Measurements from ENCODE around the gene MAP3K5.
"Not testable (repeated sequence)": the region's sequence is repeated elsewhere in the genome, so short reads cannot be mapped to it uniquely, and the experiment has no call there.

The MAP3K5 gene

DNA sequence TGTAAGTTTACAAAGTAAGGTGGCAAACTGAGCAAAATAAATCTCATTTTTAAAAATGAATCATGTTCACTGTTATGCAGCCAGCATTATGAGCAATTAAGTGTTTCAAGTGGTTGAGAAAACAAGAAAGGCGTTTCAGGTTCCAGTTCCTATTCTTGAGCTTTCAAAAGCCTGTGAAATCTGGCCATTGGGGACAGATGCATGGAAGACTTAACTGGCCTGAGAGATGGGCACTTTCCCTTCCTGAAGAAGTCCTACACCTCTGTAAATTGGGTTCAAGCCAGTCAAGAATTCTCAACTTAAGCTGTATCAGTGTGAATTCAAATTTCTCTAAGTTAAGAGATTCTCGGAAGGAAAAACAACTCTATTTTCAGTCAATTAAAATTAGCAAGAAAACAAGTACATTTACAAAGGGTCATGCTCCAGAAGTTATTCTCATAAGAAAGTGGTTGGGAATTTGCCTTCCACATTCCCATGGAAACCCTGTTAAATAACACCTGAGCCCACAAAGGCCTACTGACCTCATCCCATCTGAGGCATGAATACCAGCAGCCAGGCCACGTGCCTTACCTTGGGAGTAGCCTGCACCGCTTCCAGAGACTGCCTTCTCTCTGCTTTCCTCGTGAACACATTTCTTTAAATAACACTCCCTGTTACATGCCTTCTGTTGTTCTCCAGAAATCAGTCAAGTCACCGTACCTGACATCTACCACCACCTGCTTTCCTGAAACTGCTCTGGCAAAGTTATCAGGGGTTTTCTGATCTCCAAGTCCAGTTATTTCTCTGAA is 19.4 kb downstream of the MAP3K5 start:
- no peak overlapping the region for H3K4me3 ChIP-seq (ENCODE audit: low read depth, low read length)

DNA sequence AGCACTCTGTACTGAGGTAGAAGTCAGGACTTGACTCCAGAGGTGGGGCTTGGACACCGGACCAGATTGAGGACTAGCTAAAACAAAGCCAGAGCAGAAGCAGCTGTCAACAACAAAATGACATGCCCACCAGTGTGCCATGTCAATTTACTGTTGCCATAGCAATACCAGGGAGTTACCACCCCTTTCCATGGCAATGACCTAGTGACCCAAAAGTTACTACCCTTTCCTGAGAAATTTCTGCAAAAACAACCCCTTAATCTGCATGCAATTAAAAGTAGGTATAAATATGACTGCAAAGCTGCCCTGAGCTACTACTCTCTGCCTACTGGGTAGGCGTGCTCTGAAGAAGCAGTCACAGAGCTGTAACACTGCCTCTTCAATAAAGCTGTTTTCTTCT is 21.0 kb downstream of the MAP3K5 start:
- H3K4me3 ChIP-seq (ENCODE audit: low read depth, low read length): no peak overlapping the region

DNA sequence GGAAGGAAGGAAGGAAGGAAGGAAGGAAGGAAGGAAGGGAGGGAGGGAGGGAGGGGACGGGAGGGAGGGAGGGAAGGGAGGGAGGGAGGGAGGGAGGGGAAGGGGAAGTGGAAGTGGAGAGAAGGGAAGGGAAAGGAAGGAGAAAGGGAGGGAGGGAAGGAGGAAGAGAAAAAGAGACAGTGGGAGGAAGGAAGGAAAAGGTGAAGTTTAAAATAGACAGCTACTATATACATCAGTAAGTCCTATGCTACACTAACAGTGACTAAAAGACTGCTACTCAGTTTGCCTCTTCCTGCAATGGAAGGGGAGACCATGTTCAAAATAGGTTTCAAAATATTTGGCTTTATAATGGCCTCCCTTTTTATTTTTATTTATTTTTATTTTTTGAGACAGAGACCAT is 22.5 kb downstream of the MAP3K5 start:
- H3K4me3 ChIP-seq (ENCODE audit: low read depth, low read length): no peak overlapping the region

DNA sequence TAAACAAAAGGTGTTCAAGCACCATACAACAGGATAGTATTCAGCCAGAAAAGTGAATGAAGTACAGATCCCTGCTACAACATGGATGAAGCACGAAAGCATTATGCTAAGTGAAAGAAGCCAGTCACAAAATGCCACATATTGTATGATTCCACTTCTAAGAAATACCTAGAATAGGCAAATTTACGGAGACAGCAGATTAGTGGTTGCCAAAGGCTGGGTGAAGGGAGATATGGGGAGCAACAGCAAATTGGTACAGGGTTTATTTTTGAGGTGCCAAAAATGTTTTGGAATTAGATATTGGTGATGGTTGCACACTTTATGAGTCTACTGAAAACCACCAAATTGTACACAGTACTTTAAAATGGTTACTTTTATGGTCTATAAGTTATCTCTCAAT is 23.2 kb downstream of the MAP3K5 start:
- H3K4me3 ChIP-seq (ENCODE audit: low read depth, low read length): no peak overlapping the region

DNA sequence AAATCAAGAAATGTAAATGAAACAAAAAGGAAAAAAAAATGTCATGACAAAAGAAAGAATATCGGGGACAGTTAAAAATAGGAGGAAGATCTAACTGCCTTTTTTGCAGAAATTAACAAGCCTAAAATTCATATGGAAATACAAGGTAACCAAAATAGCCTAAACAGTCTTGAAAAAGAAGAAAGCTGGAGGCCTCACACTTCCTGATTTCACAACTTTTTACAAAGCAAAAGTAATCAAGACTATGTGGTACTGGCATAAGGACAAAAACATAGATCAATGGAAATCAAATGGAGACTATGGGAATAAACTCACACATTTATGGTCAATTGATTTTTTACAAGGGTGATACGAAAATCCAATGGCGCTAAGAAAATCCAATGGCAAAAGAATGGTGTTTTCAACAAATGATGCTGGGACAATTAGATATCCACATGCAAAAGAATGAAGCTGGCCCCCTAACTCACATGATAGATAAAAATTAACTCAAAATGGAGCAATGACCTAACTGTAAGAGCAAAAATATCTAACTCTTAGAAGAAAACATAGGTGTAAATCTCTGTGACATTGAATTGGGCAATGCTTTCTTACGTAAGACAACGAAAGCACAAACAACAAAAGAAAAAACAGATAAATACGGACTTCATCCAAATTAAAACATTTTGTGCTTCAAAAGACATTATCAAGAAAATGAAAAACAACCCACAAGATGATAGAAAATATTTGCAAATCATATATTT is 24.5 kb downstream of the MAP3K5 start:
- no peak overlapping the region for H3K4me3 ChIP-seq (ENCODE audit: low read depth, low read length)

DNA sequence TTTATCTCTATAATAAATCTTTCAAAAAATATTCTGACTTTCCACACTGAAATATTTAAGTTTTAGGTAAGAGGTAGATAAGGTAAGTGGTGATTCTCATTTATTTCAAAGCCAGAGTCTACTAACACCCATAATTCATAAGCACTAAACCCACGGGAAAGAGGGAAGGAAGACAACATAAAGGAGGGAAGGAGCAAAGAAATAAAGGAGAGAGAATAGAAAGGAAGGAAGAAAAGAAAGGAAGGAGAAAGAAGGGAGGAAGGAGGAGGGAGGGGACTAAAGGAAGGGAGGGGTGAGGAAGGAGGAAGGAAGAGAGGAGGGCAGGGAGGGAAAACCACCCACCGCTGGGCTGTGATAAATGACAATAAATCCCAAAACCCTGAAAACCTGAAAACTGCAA is 25.2 kb downstream of the MAP3K5 start:
- H3K4me3 ChIP-seq (ENCODE audit: low read depth, low read length): no peak overlapping the region

DNA sequence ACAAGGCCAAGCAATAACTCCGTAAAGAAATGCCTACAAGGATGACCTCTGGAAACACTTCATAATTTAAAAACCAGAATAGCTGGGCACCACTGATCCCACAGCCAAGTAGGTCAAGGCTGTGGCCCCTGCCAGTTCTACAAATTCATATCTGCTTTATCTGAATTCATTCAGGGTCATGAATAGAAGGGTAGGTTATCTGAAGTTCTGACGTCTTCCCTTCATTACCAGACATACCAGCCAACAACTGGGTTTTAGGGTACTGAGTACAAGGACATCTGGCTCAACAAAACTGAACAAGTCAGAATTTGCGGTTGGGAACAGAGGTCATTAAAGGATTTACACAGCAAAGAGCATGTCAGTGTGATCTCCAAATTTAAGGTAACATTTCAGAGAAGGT is 26.0 kb downstream of the MAP3K5 start:
- no peak overlapping the region for H3K4me3 ChIP-seq (ENCODE audit: low read depth, low read length)

DNA sequence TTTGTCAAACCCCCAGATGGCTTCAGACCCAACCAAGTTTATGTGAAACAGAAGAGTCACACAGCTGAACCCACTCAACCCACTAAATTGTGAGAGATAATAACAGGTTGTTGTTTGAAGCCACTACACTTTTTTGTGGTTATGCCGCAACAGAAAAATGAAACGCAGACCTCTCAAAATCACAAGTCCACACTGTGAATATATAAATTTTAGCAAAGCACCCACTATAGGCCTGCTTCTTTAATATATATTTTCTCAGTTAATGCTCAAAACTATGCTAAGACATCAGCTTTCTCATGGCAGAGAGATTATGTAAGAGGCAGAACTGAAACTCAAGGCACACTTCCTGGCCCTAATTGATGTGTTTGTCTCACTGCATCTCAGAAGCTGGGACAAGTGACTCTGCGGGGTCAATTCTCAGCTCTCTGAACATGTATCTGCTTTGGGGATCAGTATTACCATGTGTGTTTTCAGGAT is 27.7 kb downstream of the MAP3K5 start:
- H3K4me3 ChIP-seq (ENCODE audit: low read depth, low read length): no peak overlapping the region

DNA sequence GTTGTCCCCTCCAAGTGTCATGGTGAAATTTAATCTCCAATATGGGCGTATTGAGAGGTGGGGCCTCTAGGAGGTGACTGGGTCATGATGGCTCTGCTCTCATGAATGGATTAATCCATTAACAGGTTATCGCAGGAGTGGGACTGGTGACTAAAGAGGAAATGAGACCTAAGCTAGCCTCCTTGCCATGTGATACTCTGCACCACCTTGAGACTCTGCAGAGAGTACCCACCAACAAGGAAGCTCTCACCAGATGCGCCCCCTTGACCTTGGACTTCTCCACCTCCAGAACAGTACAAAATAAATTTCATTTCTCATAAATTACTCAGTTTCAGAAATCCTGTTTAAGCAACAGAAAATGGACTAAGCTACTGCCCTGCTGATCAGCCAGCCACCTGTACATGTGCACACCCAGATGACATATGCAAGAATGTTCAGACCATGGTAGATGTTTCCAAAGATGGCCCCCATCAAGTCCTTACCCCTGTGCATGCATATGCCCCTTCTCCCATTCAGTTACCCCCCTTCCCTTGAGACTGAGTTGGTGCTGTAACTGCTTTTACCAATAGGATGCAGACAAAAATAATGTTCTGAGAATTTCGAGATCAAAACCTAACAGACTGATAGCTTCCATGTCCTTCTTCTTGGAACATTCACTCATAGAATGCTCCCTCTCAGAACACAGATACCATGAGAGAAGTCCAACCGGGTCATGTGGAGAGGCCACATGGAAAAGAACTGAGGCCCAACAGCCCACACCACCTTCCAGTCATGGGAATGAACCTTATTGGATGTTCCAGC is 28.4 kb downstream of the MAP3K5 start:
- no peak overlapping the region for H3K4me3 ChIP-seq (ENCODE audit: low read depth, low read length)

DNA sequence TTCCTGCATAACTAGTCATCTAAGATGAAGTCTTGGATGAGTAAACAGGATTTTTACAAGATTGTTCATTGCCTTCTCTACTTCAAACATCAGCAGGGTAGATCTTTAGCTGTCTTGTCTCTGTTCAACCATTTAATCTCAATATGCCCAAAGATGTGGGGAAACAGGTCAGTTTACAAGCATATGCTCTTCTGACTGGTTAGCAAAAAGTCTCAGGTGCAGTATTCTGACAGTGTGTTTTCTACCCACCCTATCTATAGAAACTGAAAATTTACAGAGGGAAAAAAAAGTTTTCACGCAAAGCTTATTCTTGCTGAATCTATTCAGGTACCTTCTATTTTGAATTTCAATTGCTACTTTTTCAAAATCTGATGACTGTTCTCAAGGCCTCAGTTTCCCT is 29.0 kb downstream of the MAP3K5 start:
- no peak overlapping the region for H3K4me3 ChIP-seq (ENCODE audit: low read depth, low read length)

DNA sequence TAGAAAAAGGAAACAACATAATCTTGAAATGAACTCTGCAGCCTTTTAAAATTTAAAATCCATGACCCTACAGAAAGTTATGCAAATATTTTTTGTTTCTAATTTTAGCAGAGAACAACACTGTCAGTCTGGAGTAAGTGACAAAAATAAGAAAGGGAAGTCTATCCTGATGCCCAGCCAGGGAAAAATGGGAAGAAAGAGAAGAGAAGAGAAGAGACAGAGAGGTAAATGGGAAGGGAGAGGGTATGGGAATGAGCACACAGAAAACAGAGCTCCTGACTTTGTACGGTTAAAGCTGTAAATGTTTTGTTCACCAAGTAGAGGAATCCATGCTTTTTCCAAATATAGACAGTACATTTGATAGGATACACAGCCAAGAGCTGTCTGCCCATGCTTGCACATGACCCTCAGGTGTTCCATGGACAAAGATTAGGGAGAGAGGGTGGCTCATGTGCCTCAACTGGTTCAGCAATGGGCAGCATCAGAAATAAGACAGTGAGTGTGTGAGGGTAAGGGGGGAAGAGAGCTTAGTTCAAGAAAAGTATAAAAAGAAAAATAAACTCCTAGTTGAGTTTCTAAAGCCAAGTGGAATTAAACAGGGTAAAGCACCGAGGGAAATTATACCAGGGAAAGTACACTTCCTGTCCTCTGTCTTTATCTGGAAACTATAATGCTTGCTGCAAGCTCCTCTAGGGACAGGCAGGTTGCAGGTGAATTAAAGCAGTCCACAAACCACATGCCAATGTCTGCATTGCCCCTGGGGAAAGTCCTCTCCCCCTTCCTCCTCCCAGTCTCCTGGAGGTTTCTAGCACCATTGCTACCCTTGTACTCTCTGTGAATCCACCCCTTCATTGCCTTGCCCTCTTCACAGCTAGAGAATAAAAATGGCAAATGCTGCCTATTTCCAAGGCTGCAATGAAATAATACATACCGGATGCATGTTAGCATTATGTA is 30.0 kb downstream of the MAP3K5 start:
- no peak overlapping the region for H3K4me3 ChIP-seq (ENCODE audit: low read depth, low read length)

DNA sequence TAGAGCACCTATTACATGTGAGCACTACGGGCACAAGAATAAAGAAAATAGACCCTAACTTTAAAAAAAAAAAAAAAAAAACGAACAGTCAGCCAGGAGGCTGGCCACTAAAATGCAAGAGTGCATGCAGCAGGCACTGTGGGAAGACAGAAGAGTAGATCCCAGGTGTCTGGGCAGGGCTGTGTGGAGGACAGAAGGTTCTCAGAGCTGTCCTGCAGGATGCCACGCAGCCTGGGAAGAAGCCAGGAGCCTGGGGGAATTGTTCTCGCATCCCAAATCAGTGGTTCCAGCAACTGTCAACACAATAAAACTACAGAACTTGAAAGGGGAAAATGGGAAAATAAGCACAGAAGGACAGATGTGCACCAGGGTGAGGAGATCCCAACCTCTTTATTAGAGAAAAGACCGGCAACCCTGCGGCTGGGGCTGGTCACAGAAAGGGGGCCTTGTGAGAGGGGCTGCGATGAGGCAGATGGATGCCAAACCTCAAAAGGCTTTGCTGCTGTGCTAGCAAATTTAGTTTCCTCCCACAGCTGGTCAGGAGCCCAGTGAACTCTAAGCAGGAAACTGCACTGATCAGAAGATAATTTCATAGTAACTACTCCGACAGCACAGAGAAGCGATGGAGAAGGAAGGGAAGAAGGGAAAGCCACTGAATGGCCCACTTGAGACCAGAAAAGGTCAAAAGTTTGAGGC is 30.9 kb downstream of the MAP3K5 start:
- H3K4me3 ChIP-seq (ENCODE audit: low read depth, low read length): no peak overlapping the region

DNA sequence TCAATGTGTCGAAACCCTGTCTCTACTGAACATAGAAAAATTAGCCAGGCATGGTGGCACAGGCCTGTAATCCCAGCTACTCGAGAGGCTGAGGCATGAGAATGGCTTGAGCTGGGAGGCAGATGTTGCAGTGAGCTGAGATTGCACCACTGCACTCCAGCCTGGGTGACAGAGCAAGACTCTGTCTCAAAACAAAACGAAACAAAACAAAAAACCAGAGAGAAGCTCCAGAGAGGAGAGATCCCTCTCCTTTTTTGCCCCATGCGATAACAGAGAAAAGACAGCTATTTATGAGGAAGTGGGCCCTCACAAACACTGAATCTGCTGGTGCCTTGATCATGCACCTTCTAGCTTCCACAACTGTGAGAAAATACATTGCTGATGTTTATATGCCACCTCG is 31.5 kb downstream of the MAP3K5 start:
- not testable (repeated sequence) for H3K4me3 ChIP-seq (ENCODE audit: low read depth, low read length)

DNA sequence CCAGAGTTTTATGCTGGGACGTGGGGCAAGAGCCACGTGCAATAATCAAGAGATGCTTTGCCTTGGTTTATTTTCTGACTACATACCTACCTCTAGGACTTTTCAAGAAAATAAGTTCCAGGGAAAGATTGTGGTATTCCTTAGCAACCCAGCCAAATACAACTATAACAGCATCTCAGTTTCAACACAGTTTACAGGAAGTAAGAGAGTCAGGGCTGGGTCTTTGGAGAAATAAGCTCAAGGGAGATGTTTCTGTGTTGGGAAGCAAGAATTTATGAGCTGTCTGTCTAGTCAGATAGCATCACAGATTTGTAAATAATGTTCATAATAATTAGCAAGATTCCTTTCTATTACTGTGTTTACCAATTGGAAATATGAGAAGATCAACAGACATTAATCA is 35.1 kb downstream of the MAP3K5 start:
- H3K4me3 ChIP-seq (ENCODE audit: low read depth, low read length): no peak overlapping the region

DNA sequence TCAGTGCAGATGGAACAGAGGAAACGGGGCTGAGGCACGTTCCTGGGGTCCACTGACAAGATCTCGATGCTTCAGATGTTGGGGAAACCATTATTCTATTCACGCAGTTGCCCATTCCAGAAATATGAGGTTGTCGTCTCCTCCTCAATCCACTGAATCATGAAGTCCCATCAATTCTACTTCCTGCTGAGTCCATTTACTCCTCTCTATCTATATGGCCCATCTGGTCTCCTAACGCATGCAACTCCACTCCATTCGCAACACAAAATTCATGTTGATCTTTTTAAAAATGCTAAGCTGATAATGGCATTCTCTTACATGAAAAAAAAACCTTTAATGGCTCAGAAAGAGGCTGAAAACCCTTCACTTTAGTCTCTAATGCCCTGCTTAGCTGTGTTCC is 37.5 kb downstream of the MAP3K5 start:
- no peak overlapping the region for H3K4me3 ChIP-seq (ENCODE audit: low read depth, low read length)

DNA sequence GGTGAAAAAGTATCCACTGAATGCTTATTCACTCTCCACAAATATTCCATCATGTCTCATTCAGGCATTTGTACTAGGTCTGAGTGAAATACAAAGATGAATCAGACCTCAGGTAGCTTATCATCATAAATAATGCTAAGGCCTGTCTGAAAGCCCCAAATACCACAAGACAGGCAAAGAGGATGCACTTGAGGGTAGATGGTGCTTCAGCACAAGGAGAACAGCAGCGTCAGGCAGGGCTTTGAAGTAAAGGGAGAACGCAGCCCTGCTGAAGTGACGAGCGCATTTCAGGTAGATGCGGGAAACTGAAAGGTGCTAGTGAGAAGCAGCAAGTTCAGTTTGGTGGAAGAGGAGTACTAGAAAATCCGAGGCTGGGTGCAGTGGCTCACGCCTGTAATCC is 38.7 kb downstream of the MAP3K5 start:
- H3K4me3 ChIP-seq (ENCODE audit: low read depth, low read length): no peak overlapping the region

DNA sequence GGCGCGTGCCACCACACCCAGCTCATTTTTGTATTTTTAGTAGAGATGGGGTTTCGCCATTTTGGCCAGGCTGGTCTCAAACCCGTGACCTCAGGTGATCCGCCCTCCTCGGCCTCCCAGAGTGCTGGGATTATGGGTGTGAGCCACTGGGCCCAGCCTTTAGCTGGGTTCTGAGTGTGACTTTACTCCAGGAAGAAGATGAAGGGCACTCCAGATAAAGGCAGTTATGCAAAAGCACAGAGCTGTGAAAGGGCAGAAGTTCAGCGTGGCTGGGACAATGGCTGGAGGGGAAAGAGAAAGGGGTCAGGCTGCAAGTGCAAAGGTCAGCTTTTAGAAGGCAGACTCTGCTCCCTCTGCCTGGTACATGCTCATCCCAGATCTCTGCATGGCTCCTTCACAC is 39.7 kb downstream of the MAP3K5 start:
- no peak overlapping the region for H3K4me3 ChIP-seq (ENCODE audit: low read depth, low read length)

DNA sequence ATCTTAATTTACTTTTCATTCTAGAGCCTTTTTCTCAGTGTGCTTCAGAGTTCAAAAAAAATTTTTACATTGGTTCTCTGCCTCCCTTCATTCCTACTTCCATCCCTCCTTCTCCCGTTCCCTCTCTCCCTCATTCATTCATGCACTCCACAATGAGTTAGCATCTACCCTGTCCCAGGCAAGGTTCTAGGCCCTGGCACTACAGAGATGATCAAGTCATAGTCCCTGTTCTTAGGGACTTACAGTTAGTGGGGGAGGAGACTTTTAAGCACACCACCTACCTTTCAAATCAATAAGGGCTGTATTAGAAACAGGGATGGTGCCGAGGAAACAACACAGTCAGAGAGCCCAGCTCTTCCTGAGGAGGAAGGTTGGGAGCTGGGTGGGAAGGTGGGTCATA is 40.3 kb downstream of the MAP3K5 start:
- H3K4me3 ChIP-seq (ENCODE audit: low read depth, low read length): no peak overlapping the region

DNA sequence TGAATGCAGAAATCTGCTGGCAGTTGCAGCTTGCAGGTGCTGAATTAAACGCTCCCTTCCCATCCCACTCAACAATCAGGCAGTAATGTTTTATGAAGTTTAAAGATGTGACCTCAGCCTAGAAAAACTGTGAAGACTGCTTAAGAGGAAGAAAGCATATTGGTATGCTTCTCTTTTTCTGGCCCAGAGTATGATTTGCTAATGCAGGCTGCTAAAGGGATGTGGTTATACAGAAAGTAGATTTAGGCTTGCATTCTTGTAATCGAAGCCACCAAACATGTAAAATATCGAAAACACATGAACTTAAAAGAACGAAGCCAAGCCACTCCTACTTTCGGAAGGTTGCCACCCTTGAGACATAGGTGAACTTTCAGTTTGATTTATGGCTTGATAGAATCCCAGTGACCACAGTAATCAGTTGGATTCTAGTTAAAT is 40.7 kb downstream of the MAP3K5 start:
- no peak overlapping the region for H3K4me3 ChIP-seq (ENCODE audit: low read depth, low read length)
